Breast epithelium (tissue), 4 donors: ENCODE measurements around the gene FGF10. TPM values are rescaled to one million over a fixed set of nuclear protein-coding genes. Genes with fewer than 3 reads are reported as not detected.

ENCODE experiments used
- DNase-seq, 2 donors: peaks; one replicate each; pipeline ENCODE4 v3.0.0-alpha.2; 2019; ENCODE audit warnings: low spot score in 2 of 2
- H3K27ac ChIP-seq, 2 donors: fragments of 200-600 bp; sonication (generic) in 1 of 2; one replicate each; pipeline ENCODE4 v1.5.1; 2016 to 2019; ENCODE audit warnings: mild to moderate bottlenecking in 1 of 2
- H3K27me3 ChIP-seq, 2 donors: fragments of 200-600 bp; sonication (generic) in 1 of 2; one replicate each; pipeline versions ENCODE4 v1.5.1 to v1.6.0; 2017 to 2019; ENCODE audit warnings: control low read depth in 1 of 2, mild to moderate bottlenecking in 1 of 2
- H3K36me3 ChIP-seq: fragments of 200-600 bp; one replicate; pipeline ENCODE4 v1.5.1; 2019
- H3K4me1 ChIP-seq, 2 donors: fragments of 200-600 bp; sonication (generic); one replicate each; pipeline ENCODE4 v1.5.1; 2016 to 2019; ENCODE audit warnings: control low read depth in 1 of 2
- H3K4me3 ChIP-seq, 3 donors: fragments of 200-600 bp; sonication (generic); 1 replicate in 2 of 3; 2 replicates in 1 of 3; pipeline ENCODE4 v1.5.1; 2016 to 2019; ENCODE audit warnings: mild to moderate bottlenecking in 3 of 3, moderate library complexity in 2 of 3
- H3K9me3 ChIP-seq, 2 donors: fragments of 200-600 bp; sonication (generic) in 1 of 2; one replicate each; pipeline ENCODE4 v1.5.1; 2016 to 2019; ENCODE audit warnings: control low read depth in 1 of 2
- CTCF ChIP-seq, 3 donors: fragments of 450-650 bp; IDR thresholded peaks; one replicate each; pipeline ENCODE4 v1.5.1; 2016 to 2017; ENCODE audit warnings: antibody characterized with exemption in 3 of 3, mild to moderate bottlenecking in 3 of 3, moderate library complexity in 3 of 3
- POLR2A ChIP-seq: fragments of 450-650 bp; IDR thresholded peaks from one replicate; pipeline ENCODE4 v1.6.1; 2016; ENCODE audit warnings: antibody characterized with exemption, mild to moderate bottlenecking, moderate library complexity
- POLR2AphosphoS5 ChIP-seq, 3 donors: sonication (generic); formaldehyde crosslinking; IDR thresholded peaks; one replicate each; pipeline ENCODE4 v1.6.1; 2017; ENCODE audit warnings: antibody characterized with exemption in 3 of 3
- intact Hi-C: fragments of 100-400 bp; cut with DNase I; formaldehyde crosslinking; loops from one replicate; pipeline ENCODE4 v1.15.1; 2023; ENCODE audit warnings: low total_unique reads
- total RNA-seq, 3 donors: library from RNA; depleted of rRNA; stranded (reverse); fragments of >200 nt; gene quantifications; one replicate each; pipeline ENCODE4 v1.1.0, GENCODE V29; 2016

The FGF10 gene
- total RNA-seq, 3 donors from 2014 or later: 13.9 to 60.5 (median 31.1) TPM

GRCh38 chr5:44361342-44362001 lies 27.7 kb downstream of the FGF10 start:
- no peaks in the 10 kb centered on the region for H3K36me3 ChIP-seq
- no peak overlapping the region for H3K4me3 ChIP-seq
- no peaks in the 10 kb centered on the region for H3K9me3 ChIP-seq
- TF ChIP-seq POLR2A (no peak), CTCF (IDR thresholded peaks at IDR 0.05) (no peak), POLR2AphosphoS5 (IDR thresholded peaks at IDR 0.05) (no peak)
- DNase-seq: no peak
- no peaks in the 10 kb centered on the region for H3K4me1 ChIP-seq
- no peak overlapping the region for H3K27ac ChIP-seq
- H3K27me3 ChIP-seq: no peaks in the 10 kb centered on the region
- intact Hi-C loops: no loop called here

- intact Hi-C loops: no loop called here
- no peaks in the 10 kb centered on the region for H3K9me3 ChIP-seq
- DNase-seq: no peak
- H3K27ac ChIP-seq: no peak overlapping the region
- H3K4me1 ChIP-seq: no peaks in the 10 kb centered on the region
- H3K4me3 ChIP-seq: no peak overlapping the region
- TF ChIP-seq POLR2AphosphoS5 (IDR thresholded peaks at IDR 0.05): no peak
- no peak for TF ChIP-seq POLR2A
- no peak for TF ChIP-seq CTCF (IDR thresholded peaks at IDR 0.05)
- no peaks in the 10 kb centered on the region for H3K36me3 ChIP-seq
- H3K27me3 ChIP-seq: no peaks in the 10 kb centered on the region
These were observed 28.3 kb downstream of the FGF10 start for GRCh38 chr5:44360919-44361318.

- Histone ChIP-seq H3K27ac (no peak overlapping the region), H3K9me3 (no peaks in the 10 kb centered on the region), H3K27me3 (no peaks in the 10 kb centered on the region), H3K4me3 (no peak overlapping the region), H3K36me3 (no peaks in the 10 kb centered on the region), H3K4me1 (no peaks in the 10 kb centered on the region)
- no peak for DNase-seq
- intact Hi-C loops: no loop called here
- TF ChIP-seq CTCF (IDR thresholded peaks at IDR 0.05) (no peak), POLR2AphosphoS5 (IDR thresholded peaks at IDR 0.05) (no peak), POLR2A (no peak)
These were observed 30.8 kb downstream of the FGF10 start for GRCh38 chr5:44358421-44358820.

- Histone ChIP-seq H3K4me3 (no peak overlapping the region), H3K4me1 (no peaks in the 10 kb centered on the region), H3K36me3 (no peaks in the 10 kb centered on the region), H3K9me3 (no peaks in the 10 kb centered on the region), H3K27me3 (no peaks in the 10 kb centered on the region), H3K27ac (no peak overlapping the region)
- DNase-seq: no peak
- TF ChIP-seq POLR2AphosphoS5 (IDR thresholded peaks at IDR 0.05): no peak
- no peak for TF ChIP-seq POLR2A
- TF ChIP-seq CTCF (IDR thresholded peaks at IDR 0.05): no peak
- intact Hi-C loops: no loop called here
These were observed 33.0 kb downstream of the FGF10 start for GRCh38 chr5:44356231-44356630.

- intact Hi-C loops: no loop called here
- H3K27me3 ChIP-seq: no peaks in the 10 kb centered on the region
- no peak overlapping the region for H3K4me3 ChIP-seq
- no peak for DNase-seq
- H3K27ac ChIP-seq: no peak overlapping the region
- no peaks in the 10 kb centered on the region for H3K4me1 ChIP-seq
- no peak for TF ChIP-seq POLR2AphosphoS5 (IDR thresholded peaks at IDR 0.05)
- no peak for TF ChIP-seq CTCF (IDR thresholded peaks at IDR 0.05)
- no peak for TF ChIP-seq POLR2A
- H3K9me3 ChIP-seq: no peaks in the 10 kb centered on the region
- no peaks in the 10 kb centered on the region for H3K36me3 ChIP-seq
These were observed 43.3 kb downstream of the FGF10 start for GRCh38 chr5:44345871-44346270.
